Measurements from ENCODE around the gene TRO. TPM values are rescaled to one million over a fixed set of nuclear protein-coding genes. Genes with fewer than 3 reads are reported as not detected.

The TRO gene
- total RNA-seq (2014; rRNA removed; shearing (Covaris generic)), result 12.4 and 13.4 TPM in 2 replicates
- 7.2 and 9.2 TPM in 2 replicates for polyA plus RNA-seq (2015; cell fraction: cytosol; rRNA removed)
- 266 and 316 TPM in 2 replicates for polyA plus RNA-seq (2015; cell fraction: nucleus; rRNA removed)

DNA sequence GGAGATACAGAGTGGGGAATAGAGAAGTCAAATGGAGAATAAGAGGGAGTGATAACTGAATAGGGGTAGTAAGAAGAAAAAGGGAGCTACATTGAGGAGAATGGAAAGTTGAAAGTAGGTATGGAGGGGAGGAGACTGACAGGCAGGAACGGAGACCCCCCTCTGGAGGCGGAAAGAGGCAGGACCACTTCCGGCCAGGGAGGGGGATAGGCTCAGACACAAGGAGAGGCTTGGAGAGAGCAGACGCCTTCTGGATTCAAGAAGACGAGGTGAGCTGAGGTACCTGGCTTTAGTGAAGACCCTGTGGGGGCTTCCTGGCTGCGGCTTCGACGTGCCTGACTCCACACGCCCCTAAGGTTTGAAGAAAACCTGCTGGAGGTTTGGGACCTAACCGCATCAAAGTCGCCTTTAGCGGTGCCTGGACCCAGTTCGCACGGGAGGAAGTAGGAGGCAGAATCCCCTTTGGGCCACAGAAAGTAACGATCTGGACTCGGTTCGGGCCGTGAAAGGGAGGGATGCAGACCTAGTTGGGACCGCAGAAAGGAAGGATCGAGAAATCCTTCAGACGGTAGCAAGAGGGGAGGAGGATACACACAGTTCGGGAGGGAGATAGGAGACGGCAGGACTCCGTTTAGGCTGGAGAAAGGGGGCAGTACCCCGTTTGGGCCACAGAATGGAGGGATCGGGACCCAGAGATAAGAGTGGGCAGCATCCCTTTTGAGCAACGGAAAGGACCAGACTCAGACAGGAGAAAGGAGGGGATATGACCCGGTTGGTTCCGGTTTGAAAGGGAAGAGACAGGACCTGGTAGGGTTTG, at the start of gene TRO:
Gene TRO (plus strand): TSS at position 215 of the 817 bp plus-strand sequence. CDS start 1,423 bp downstream, outside the sequence.
- in situ Hi-C loops (cut with HindIII; ENCODE audit: low pct_unique_long_range_greater_than_20kb, low sequenced_read_pairs), result no loop called here
- peak; percentile 8 for DNase-seq (ENCODE audit: low read depth, low spot score)

GRCh38 chrX:54885740-54886139, 34.9 kb upstream of the TRO start:
- no peak for DNase-seq (ENCODE audit: low read depth, low spot score)
- in situ Hi-C loops (cut with HindIII; ENCODE audit: low pct_unique_long_range_greater_than_20kb, low sequenced_read_pairs), result no loop called here

DNA sequence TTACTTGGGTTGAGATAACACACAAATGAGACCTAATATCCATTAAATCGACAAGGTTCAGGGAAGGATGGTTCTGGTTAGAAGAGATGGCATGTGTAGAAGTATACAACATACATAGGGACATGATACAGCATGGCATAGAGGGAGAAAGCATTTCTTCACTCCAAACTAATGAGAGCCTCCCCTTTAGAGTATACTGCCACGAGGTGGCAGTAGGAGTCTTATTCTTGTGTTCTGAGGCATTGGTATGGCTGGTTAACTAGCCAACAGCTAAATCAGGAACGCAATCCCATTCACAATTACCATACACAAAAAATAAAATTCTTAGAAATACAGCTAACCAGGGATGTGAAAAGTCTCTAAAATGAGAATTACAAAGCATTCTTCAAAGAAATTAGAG, 29.1 kb upstream of the TRO start:
- peak; percentile 70 for DNase-seq (ENCODE audit: low read depth, low spot score)
- in situ Hi-C loops (cut with HindIII; ENCODE audit: low pct_unique_long_range_greater_than_20kb, low sequenced_read_pairs), result no loop called here

DNA sequence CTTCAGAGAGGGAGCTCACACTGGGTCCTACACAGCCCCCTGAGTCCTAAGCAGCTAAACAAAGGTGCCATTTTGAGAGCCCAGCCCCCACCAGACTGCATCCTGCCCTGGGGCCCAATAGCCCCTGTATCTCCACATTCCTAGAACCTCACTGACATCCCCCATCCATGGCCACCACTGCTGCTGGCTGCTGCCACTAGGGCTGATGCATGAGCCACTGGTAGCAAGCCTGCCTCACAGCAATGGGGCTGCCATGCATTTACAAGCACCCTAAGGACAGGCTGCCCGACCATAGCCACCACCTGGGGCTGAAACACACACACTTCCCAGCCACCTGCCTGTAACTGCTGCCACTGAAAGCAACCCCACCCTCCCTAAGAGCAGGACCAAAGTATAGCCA, 26.5 kb upstream of the TRO start:
- in situ Hi-C loops (cut with HindIII; ENCODE audit: low pct_unique_long_range_greater_than_20kb, low sequenced_read_pairs), result no loop called here
- no peak for DNase-seq (ENCODE audit: low read depth, low spot score)

DNA sequence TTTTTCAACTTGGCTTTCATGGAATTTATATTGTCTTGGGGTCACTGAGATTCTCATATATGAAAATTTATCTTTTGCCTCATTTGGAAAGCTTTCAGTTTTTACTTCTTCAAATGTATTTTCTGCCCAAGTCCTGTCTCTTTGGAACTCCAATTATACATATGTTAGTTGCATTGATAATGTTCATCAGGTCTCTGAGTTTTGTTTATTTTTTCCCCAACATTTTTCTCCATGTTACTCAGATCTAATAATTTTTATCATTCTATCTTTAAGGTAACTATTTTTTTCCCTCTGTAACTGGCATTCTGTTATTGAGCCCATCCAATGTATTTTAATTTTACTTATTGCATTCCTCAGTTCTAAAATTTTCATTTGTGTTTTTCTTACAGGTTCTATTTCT, 10.7 kb upstream of the TRO start:
- in situ Hi-C loops (cut with HindIII; ENCODE audit: low pct_unique_long_range_greater_than_20kb, low sequenced_read_pairs), result no loop called here
- DNase-seq (ENCODE audit: low read depth, low spot score), result no peak

DNA sequence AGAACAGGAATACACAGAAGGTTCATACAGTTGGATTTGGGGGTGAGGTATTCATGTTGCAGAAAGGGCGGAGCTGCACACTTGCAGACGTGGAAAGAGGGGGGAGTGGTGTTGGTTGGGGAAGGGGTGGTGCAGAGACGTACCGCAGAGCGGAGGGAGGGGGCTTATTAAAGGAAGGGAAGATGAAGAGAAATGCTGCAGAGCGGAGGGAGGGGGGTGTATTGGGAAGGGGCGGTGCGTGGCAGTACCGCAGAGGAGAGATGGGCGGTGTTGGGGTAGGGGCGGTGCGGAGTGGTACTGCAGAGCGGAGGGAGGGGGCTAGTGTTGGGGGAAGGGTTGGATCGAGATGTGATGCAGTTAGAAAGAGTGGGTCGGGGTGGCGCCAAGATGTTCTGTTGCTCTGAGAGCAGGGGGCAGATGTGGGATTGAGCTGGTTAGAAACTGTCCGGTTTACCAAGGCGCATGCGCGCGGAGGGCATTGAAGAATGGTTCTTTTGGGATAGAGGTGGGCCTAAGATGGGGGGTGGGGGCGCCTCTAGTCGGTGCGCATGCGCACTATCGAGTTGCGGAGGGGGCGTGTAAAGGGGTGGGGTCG, 900 bp downstream of the TRO start:
- in situ Hi-C loops (cut with HindIII; ENCODE audit: low pct_unique_long_range_greater_than_20kb, low sequenced_read_pairs), result no loop called here
- DNase-seq (ENCODE audit: low read depth, low spot score), result peak; percentile 78

GRCh38 chrX:54922547-54922946, 1.9 kb downstream of the TRO start:
- in situ Hi-C loops (cut with HindIII; ENCODE audit: low pct_unique_long_range_greater_than_20kb, low sequenced_read_pairs), result no loop called here
- no peak for DNase-seq (ENCODE audit: low read depth, low spot score)

GRCh38 chrX:54923376-54923775, 2.8 kb downstream of the TRO start:
- in situ Hi-C loops (cut with HindIII; ENCODE audit: low pct_unique_long_range_greater_than_20kb, low sequenced_read_pairs), result no loop called here
- DNase-seq (ENCODE audit: low read depth, low spot score), result no peak

- in situ Hi-C loops (cut with HindIII; ENCODE audit: low pct_unique_long_range_greater_than_20kb, low sequenced_read_pairs), result no loop called here
- no peak for DNase-seq (ENCODE audit: low read depth, low spot score)
These were observed 6.4 kb downstream of the TRO start for GRCh38 chrX:54926978-54927377.

DNA sequence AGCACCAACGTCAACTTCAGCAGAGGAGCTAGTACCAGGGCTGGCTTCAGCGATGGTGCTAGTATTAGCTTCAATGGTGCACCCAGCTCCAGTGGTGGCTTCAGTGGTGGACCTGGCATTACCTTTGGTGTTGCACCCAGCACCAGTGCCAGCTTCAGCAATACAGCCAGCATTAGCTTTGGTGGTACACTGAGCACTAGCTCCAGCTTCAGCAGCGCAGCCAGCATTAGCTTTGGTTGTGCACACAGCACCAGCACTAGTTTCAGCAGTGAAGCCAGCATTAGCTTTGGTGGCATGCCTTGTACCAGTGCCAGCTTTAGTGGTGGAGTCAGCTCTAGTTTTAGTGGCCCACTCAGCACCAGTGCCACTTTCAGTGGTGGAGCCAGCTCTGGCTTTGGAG, 8.3 kb downstream of the TRO start:
- in situ Hi-C loops (cut with HindIII; ENCODE audit: low pct_unique_long_range_greater_than_20kb, low sequenced_read_pairs), result no loop called here
- no peak for DNase-seq (ENCODE audit: low read depth, low spot score)

GRCh38 chrX:54930291-54931049, 9.8 kb downstream of the TRO start:
- DNase-seq (ENCODE audit: low read depth, low spot score), result no peak
- in situ Hi-C loops (cut with HindIII; ENCODE audit: low pct_unique_long_range_greater_than_20kb, low sequenced_read_pairs), result no loop called here

GRCh38 chrX:54931107-54931506, 10.5 kb downstream of the TRO start:
- in situ Hi-C loops (cut with HindIII; ENCODE audit: low pct_unique_long_range_greater_than_20kb, low sequenced_read_pairs), result no loop called here
- no peak for DNase-seq (ENCODE audit: low read depth, low spot score)

GRCh38 chrX:54933150-54933826, 12.7 kb downstream of the TRO start:
- in situ Hi-C loops (cut with HindIII; ENCODE audit: low pct_unique_long_range_greater_than_20kb, low sequenced_read_pairs), result no loop called here
- DNase-seq (ENCODE audit: low read depth, low spot score), result no peak

- in situ Hi-C loops (cut with HindIII; ENCODE audit: low pct_unique_long_range_greater_than_20kb, low sequenced_read_pairs), result no loop called here
- no peak for DNase-seq (ENCODE audit: low read depth, low spot score)
These were observed 13.4 kb downstream of the TRO start for GRCh38 chrX:54934058-54934457.

DNA sequence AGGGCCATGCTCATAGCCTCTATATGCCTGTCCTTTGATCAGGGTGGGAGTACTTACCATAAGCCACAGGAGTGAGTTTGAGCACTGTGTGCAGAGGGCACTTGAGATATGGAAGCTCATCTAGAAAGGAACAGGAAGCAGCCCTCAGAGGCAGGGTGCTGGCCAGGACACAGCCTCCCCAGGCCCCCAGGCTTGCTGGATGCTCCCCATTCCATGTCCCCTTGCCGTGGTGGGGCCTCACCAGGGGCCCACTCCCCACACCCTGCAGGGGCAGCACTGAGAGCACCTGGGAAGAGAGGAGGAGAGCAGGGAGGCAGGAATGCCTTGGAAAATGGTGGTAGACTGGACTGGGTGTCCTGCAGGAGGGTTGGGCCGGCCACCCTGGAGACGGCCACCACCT, 14.3 kb downstream of the TRO start:
- in situ Hi-C loops (cut with HindIII; ENCODE audit: low pct_unique_long_range_greater_than_20kb, low sequenced_read_pairs), result no loop called here
- DNase-seq (ENCODE audit: low read depth, low spot score), result no peak

DNA sequence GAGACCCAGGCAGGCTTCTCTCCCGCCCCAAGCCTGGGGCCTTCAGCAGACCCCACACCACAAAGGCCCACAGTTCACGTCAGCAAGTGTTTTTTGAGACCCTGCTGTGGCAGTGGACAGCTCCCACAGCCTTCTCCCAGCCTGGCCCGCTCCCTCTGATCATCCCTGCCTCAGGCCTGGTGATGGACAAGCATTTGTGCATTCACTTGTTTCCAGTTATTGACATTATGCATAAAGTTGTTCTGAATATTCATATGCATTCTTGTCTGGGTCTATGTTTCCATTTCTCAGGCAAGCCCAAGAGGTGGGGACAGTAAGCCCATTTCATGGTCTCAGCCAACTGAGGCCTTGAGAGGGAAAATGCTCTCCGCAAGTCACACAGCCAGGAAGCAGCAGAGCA, 14.7 kb downstream of the TRO start:
- in situ Hi-C loops (cut with HindIII; ENCODE audit: low pct_unique_long_range_greater_than_20kb, low sequenced_read_pairs), result no loop called here
- no peak for DNase-seq (ENCODE audit: low read depth, low spot score)

DNA sequence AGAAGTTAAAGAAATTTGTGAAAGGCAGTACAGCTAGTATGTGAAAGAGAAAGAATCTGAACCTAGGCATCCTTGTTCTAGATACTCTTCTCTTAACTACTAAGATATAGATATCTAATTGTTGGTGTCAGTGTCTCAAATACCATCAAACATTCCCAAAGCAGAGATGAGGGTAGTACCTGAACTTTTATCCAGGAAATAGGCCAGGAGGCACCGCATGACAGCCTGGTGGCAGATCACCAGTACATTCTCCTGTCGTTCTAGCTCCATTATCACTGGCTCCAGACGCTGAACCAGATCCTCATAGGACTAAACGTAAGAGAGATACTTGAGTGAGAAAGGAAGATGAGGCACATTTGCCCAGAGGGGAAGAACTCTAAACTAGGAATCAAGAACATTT, 16.8 kb downstream of the TRO start:
- DNase-seq (ENCODE audit: low read depth, low spot score), result no peak
- in situ Hi-C loops (cut with HindIII; ENCODE audit: low pct_unique_long_range_greater_than_20kb, low sequenced_read_pairs), result no loop called here

DNA sequence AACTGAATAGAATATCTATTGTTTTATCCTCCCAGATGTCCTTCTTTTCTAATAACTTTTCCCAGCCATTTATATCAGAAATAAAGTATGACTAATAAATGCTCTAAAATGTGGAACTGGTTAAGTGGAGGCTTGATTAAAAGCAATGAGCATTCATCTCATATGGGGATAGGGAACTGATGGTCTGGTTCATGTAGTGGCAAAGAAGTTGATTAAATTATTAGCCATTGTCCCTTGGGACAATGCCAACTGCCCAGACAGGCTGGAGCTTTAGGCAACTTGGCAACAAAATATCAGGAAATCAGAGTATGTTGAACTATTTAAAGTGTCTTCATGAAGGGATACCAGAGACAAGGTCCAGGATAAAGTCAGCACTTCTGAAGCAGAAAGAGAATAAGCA, 24.2 kb downstream of the TRO start:
- no peak for DNase-seq (ENCODE audit: low read depth, low spot score)

More for the DNA sequence above, 24.2 kb downstream of the TRO start:
- in situ Hi-C loops (cut with HindIII; ENCODE audit: low pct_unique_long_range_greater_than_20kb, low sequenced_read_pairs), result no loop called here

All from SK-MEL-5 (cell line).